ENCODE data around the gene ZNF534.
"Not testable (repeated sequence)": the region's sequence is repeated elsewhere in the genome, so short reads cannot be mapped to it uniquely, and the experiment has no call there.

Gene ZNF534

DNA sequence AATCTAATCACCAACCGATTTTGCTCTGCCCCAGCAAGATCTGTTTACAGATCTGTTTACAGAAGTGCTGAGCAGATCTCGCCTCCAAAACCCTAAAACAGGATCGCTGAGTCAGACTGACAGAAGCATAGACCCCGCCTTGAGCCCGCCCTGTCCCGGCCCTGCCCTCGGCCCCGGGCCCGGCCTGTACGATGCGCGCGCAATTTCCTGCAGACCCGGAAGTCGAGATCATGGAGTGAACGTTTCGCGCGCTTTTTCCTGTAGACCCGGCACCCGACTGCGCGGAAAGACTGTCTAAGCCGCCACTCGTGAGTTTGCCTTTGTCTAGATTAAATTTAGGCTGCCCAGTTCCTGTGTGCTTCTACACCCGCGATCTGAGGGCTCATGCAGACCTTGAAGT, at the start of gene ZNF534:
Gene ZNF534, plus strand, starts transcription at position 212 of the 400 bp plus-strand sequence. CDS start 2,327 bp downstream, outside the sequence.
- no peak for FAIRE-seq

DNA sequence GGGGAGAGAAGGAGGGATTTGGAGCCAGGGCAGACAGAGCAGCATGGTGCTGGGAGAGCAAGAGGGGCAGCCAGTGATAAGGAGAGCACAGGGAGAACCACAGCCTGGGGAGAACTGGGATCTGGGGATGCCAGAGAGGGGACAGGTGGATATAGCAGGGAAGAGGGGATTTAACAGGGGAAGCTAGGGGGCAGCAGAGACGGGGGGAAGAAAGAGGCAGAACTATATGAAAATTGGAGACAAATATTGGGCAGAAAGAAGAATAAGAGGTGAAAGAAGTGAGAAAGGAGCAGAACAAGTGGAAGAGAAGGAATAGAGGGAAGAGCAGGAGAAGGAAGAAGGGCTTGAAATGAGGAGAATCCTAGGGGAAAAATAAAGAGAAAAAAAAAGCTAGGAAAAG, 37.8 kb upstream of the ZNF534 start:
- FAIRE-seq, result no peak

DNA sequence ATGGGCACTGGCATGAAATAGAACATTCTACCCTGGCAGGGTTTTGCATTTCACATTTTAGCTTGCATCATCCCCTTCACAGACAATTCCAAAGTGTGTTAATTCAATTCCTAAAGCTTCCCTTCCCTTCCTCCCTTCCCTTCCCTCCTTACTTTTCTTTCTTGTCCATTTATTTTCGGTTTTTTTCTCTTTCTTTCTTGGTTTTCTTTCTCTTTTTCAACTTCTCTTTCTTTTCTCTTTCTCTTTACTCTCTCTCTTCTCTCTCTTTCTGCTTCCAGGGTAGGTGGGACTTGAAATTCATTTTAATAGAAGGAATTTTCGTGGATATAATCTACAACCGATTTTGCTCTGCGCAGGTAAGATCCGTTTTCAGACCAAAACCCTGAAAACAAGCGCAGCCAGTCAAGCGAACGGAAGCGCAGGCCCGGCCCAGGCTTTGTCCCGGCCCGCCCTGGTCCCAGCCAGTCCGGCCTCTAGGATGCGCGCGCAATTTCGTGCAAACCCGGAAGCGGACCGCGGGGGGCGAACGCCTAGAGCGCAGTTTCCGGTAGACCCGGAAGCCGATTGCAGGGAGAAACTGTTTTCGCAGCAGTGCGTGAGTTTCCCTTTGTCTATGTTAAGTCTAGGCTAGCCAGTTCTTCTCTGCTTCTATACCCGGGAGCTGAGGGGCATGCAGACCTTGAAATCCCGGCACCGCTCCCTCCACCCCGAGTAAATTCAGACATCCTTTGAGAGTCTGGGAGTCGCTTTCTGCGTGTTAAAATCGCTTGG, 31.5 kb upstream of the ZNF534 start, which contains the start of gene ZNF528:
Gene ZNF528, plus strand, starts transcription at position 540 of the 771 bp plus-strand sequence. CDS start 4,165 bp downstream, outside the sequence.
- FAIRE-seq, result no peak

DNA sequence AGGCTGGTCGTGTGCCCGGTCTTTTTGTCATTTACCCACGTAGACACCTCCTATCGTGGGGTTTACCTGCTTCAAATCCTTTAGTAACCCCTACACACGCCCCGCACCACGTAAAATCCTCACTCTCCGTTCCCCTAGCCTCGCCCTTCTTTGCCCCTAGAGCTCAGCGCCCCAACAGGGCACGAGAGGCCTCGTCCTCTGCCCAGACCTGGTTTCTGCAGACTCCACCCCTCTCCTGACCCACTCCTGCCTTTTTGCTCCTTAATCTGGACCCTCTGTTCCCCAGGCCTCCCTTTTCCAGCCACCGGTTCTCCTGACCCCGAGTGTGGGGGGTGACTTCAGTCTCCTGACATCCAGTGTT, 30.9 kb upstream of the ZNF534 start:
- no peak for FAIRE-seq

DNA sequence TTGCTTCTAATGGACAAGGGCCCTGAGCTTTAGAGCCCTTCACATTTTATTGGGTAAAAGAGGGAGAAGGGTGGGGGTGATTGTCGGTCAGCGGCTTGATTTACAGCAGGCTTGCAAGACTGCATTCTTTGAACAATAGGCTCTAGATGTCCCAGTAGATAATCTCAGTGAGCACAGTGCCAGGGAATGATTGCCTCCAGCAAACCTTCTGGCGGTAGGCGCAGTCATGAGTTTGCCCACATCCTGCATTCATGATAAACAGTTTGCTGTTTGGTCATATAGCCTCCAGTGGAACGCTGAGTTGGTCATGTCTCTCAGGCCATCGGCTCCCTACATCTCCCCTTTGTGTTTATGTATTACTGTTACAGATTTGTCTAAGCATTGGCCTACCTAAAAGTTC, 18.7 kb upstream of the ZNF534 start:
- FAIRE-seq, result no peak

DNA sequence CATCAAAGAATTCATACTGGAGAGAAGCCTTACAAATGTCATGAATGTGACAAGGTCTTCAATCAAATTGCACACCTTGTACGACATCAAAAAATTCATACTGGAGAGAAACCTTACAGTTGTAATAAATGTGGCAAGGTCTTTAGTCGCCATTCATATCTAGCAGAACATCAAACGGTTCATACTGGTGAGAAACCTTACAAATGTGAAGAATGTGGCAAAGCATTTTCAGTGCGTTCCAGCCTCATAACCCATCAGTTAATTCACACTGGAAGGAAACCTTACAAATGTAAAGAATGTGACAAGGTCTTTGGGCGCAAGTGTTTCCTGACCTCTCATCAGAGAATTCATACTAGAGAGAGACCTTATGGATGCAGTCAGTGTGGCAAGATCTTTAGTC, 13.2 kb upstream of the ZNF534 start:
- no peak for FAIRE-seq

DNA sequence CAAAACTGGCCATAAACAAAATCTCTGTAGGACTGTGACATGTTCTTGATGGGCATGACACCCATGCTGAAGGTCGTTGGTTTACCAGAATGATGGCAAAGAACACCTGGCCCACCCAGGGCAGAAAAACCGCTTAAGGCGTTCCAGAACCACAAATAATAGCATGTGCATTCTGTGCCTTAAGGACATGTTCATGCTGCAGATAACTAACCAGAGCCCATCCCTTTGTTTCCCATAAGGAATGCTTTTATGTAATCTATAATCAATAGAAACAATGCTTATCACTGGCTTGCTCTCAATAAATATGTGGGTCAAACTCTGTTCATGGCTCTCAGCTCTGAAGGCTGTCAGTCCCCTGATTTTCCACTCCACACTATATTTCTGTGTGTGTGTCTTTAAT, 13.2 kb downstream of the ZNF534 start:
- FAIRE-seq, result no peak

DNA sequence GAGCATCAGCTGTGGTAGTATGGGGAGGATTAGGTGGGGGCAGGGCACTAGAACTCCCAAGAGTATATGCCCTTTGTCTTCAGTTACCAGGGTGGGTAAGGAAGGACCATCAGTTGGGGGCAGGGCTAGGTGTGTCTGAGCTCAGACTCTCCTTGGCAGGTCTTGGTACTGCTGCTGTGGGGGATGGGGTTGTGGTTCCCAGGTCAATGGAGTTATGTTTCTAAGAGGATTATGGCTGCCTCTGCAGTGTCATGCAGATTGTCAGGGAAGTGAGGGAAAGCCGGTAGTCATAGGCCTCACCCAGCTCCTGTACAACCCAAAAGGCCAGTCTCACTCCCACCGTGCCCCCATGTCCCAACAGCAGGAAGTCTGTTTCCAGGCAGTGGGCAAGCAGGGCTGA, 15.6 kb downstream of the ZNF534 start:
- no peak for FAIRE-seq

DNA sequence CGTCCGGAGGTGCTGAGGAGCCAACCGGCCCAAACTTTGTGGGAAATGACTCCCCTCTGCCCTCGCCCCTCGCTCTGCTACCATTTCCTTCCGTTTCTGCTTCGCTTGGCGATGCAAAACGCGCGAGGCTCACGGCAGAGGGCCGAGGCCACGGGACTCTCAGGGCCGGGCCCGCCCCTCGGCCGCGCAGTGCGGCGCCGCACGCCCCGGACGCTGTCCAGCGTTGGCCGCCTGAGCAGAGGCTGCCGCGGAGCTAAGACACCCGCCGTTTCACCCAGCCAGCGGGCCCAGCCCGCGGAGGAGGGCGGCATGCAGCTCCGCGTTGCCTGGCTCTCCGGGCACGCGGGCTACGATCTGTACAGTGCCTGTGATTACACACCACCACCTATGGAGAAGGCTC, 22.3 kb downstream of the ZNF534 start:
- FAIRE-seq, result no peak

DNA sequence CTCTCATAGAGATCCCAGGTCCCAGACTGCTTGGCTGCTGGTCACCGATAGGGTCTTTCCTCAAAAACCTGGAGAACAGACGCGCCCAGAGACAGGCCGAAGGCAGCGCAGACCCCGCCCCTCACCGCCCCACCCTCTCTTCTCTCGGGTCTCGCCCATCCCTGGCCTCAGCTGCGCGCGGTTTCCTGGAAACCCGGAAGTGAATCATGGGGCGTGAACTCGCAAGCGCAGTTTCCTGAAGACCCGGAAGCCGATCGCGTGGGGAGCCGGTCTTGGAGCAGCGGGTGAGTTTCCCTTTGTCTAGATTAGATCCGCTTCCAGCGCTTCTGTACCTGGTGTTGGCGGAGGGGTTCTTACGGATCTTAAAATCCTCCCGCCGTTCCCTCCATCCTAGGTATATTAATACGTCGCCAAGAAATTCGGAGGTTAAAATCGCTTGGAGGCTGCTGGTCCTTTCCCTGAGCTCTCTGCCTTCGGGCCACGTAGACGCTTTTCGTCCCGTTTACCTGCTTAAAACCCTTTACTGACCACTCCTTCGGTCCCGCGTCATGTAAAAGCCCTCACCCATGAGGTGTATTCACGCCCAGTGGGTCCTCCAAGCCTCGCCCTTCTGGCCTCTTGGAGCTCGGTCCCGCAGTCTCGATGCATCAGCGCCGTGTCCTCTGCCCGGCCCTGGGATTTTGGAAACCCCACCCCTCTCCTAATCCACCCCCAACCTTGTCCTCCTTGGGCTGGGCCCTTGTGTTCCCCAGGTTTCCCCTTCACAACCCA, 24.6 kb downstream of the ZNF534 start, which contains the start of gene ZNF578:
Gene ZNF578, plus strand, starts transcription at position 230 of the 771 bp plus-strand sequence. CDS start 48,293 bp downstream, outside the sequence.
- no peak for FAIRE-seq

DNA sequence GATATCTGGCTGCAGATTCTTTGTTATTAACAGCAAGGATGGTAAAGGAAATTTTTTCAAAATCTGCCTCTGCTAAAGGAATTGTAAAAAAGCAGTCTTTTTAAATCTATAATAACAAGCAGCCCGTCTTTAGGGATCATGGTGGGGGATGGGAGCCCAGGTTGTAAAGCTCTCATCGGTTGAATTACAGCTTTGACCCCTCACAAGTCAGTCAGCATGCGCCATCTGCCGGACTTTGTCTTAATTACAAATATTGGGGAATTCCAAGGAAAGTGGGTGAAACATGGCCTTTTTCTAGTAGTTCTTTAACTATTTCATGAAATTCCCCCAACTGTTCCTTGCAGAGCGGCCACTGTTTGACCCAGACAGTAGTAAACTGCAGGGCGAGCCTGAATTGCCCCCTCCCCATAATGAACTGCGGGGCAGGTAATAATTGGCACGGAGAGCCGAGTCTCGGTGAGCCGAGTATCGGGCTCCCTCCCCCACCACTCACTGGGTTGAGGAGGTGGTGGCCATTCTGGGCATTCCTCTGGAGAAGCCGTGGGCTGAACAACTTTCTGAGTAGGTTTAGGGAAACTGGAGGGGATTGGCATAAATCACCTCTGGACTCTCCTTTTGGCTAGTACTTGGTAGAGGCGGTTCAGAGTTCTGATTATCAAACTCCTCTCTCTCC, 36.0 kb downstream of the ZNF534 start:
- no peak for FAIRE-seq

DNA sequence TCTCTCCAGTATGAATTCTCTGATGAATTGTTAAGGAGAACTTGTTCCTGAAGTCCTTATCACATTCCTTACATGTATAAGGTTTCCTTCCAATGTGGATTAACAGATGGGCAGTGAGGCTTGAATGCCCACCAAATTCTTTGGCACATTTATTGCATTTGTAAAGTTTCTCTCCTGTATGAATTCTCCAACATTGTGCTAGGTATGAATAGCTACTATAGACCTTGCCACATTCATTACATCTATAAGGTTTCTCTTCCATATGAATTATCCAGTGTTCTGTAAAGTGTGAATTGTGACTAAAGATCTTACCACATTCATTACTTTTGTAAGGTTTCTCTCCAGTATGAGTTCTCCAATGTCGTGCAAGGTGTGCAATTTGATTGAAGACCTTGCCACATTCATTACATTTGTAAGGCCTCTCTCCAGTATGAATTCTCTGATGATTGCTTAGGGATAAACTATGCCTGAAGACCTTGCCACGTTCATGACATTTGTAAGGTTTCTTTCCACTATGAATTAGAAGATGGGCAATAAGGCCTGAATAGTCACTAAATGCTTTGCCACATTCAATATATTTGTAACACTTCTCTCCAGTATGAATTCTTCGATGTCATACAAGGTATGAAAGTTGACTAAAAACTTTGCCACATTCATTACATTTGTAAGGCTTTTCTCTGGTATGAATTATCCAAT, 44.9 kb downstream of the ZNF534 start:
- FAIRE-seq, result no peak

DNA sequence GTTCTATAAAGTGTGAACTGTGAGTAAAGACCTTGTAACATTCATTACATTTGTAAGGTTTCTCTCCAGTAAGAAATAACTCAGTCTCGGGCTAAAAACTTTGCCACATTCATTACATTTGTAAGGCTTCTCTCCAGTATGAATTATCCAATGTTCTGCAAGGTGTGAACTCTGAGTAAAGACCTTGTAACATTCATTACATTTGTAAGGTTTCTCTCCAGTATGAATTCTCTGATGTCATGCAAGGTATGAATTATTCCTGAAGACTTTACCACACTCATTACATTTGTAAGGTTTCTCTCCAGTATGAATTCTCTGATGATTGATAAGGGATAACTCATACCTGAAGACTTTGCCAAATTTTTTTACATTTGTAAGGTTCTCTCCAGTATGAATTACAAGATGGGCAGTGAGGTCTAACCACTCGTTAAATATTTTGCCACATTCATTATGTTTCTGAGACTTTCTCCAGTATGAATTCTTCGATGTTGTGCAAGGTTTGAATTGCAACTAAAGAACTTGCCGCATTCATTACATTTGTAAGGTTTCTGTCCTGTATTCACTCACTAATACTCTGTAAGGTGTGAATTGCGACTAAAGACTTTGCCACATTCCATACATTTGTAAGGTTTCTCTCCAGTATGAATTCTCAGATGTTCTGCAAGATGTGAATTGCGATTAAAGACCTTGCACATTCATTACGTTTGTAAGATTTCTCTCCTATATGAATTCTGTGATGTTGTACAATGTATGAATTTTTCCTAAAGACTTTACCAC, 45.6 kb downstream of the ZNF534 start:
- no peak for FAIRE-seq

DNA sequence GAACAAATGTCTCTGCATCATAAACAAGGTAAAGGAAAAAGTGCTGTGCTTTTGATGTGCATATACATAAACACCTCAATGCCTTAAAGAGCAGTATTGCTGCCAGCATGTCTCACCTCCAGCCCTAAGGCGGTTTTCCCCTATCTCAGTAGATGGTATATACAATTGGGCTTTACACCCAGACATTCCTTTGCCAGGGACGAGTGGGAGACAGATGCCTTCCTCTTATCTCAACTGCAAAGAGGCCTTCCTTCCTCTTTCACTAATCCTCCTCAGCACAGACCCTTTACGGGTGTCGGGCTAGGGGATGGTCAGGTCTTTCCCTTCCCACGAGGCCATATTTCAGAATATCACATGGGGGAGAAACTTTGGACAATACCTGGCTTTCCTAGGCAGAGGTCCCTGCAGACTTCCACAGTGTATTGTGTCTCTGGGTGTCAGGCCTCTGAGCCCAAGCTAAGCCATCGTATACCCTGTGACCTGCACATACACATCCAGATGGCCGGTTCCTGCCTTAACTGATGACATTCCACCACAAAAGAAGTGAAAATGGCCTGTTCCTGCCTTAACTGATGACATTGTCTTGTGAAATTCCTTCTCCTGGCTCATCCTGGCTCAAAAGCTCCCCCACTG, 55.3 kb downstream of the ZNF534 start:
- not testable (repeated sequence) for FAIRE-seq

DNA sequence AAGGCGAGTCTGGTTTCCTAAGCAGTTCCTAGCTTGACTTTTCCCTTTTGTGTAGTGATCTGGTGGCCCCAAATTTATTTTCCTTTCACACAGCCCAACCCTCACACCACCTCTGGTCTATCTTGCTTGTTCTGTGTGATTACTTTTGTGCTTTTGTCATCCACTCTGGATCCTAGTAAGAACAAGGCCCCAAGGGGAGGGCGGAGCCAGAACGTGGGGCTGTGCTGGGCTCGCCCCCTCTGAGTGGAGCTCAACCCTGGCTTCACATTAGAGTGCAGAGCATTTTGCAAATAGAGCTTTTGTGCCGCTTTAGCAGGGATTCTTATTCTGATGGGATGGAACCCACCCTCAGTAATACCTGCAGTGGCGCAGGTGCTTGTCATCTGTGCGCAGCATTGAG, 56.1 kb downstream of the ZNF534 start:
- not testable (repeated sequence) for FAIRE-seq

DNA sequence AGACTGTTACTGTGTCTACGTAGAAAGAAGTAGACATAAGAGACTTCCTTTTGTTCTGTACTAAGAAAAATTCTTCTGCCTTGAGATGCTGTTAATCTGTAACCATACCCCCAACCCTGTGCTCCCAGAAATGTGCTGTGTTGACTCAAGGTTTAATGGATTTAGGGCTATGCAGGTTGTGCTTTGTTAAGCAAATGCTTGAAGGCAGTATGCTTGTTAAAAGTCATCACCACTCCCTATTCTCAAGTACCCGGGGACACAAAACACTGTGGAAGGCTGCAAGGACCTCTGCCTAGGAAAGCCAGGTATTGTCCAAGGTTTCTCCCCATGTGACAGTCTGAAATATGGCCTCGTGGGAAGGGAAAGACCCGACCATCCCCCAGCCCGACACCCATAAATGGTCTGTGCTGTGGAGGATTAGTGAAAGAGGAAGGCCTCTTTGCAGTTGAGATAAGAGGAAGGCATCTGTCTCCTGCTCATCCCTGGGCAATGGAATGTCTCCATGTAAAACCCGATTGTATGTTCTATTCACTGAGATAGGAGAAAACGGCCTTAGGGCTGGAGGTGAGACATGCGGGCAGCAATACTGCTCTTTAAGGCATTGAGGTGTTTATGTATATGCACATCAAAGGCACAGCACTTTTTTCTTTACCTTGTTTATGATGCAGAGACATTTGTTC, 56.8 kb downstream of the ZNF534 start:
- not testable (repeated sequence) for FAIRE-seq

DNA sequence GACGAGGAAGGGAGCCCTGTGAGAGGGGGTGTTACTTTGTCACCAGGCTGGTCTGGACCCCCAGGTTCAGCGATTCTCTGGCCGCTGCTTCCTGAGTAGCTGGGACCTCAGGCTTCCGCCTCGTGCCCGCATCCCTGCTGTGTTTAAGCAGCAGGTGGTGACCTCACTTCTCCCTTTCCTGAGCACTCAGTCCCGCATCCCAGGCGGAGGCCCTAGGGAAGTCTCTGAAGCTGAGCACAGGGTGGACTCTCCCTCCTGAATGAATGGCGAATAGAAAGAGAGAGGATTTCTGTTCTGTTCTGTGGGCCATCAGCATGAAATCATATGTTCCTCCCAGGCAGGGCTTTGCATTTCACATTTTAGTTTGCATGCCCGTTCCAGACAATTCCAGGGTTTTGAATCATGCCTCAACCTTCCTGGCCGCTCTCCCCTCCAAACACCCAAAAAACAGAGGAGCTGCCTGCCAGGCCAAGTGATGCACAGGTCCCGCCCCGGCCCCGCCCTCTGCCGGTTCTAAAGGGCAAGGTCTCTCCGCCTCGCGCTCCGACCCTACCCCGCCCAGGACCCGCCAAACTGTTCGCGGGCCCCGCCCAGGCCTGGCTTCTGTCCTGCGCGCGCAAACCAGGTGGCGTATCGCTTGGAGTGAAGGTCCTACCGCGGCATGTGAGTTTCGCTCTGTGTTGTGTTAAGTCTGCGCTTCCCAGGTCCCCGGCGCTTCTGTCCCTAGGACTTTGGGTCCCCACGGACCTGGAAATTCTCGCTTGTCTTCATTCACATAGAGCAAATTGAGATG, 63.4 kb downstream of the ZNF534 start:
- no peak for FAIRE-seq

DNA sequence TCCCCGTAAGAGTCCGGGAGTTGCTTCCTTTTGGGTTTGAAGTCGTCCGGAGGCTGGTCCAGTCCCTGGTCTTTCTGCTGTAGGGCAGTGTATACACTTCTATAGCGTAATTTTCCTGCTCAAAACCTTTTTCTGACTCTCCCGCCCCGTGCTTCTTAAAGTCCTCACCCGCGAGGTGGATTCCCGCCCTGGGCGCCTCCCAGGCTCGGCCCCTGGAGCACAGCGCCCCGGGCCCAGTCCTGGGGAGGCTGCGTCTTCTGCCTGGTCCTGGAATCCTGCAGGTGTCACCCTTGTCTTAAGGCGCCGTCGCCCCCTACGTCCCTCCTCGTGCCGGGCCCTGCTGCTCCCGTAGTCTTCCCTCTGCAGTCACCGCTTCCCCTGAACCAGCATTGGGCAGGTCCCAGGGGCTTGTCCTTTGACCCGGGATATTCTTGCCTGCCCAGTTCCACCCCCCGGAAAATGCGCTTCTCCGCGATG, 64.1 kb downstream of the ZNF534 start:
- FAIRE-seq, result no peak

DNA sequence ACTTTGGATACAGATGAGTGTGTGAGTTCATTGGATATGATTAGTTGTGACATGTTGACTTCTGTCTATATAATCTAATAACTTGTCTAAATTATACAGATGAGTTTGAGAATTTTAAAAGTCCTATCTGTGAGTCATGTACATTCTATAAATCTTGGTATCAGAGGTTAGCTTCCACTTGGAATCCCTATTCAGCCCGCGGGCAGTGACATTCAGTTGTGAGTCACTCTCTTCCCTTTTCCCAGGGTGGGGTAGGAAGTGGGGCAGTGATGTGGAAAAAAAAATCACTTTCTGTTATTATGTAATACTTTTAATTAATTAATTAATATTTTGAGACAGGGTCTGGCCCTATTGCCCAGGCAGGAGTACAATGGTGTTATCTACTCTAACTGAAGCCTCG, 65.6 kb downstream of the ZNF534 start:
- FAIRE-seq, result no peak

DNA sequence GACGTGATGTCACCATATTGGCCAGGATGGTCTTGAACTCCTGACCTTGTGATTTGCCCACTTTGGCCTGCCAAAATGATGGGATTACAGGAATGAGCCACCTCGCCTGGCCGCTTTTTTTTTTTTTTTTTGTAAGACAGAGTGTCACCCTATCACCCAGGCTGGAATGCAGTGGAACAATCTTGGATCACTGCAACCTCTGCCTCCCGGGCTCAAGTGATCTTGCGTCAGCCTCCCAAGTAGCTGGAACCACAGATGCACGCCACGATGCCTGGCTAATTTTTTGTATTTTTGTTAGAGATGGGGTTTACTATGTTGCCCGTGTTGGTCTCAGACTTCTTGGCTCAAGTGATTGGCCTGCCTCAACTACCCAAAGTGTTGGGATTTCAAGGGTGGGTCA, 69.6 kb downstream of the ZNF534 start:
- FAIRE-seq, result no peak

Data from G401.6 (cell line).